Measurements from ENCODE around the gene CDK2. TPM values are rescaled to one million over a fixed set of nuclear protein-coding genes. Genes with fewer than 3 reads are reported as not detected.

Gene CDK2
- total and polyA plus RNA-seq, 9 of the 15 experiments (the other 6 are each of a cell fraction or from before 2014, with no cell fraction given) = 17.4 to 213 (median 109) TPM

GRCh38 chr12:55930771-55931316, 35.8 kb upstream of the CDK2 start, which contains the start of gene DGKA (continued):
- TF ChIP-seq ATF6 (CRISPR knock-in tag; IDR thresholded peaks at IDR 0.05) (no peak), CBX5 (IDR thresholded peaks at IDR 0.05; ENCODE audit: borderline replicate concordance, low read depth) (no peak)

GRCh38 chr12:55931317-55931779, 35.3 kb upstream of the CDK2 start:
- Histone ChIP-seq H3K27ac (ENCODE audit: extremely low read depth, low read depth, low read length) (peak overlapping the region; percentile 44), H3K9me3 (replicated peaks; ENCODE audit: control insufficient read depth, insufficient read depth, low read depth, low read length) (no peaks in the 10 kb centered on the region), H3K4me3 (peak overlapping the region; percentile 38), H2AFZ (ENCODE audit: low read depth, low read length) (peak overlapping the region; percentile 88), H3K4me2 (ENCODE audit: insufficient read depth, low read length) (peak overlapping the region; percentile 87), H4K20me1 (replicated peaks; ENCODE audit: control insufficient read depth, insufficient read depth, low read length) (no peaks in the 10 kb centered on the region), H3K27me3 (ENCODE audit: control insufficient read depth in 2 of 2, insufficient read depth in 2 of 2, low read length in 2 of 2) (no peaks in the 10 kb centered on the region), H3K79me2 (ENCODE audit: control insufficient read depth, insufficient read depth, low read length) (peaks cover 26% of the 10 kb centered on the region), H3K4me1 (replicated peaks in 1 of 2; ENCODE audit: control insufficient read depth in 2 of 2, insufficient read depth in 2 of 2, low read length in 2 of 2) (peaks cover 29% of the 10 kb centered on the region in 2 experiments; a peak in 4 of 5 replicates), H3K9ac (ENCODE audit: insufficient read depth in 1 of 2, low read depth in 2 of 2, low read length in 2 of 2) (peak overlapping the region; percentile 53 to 93), H3K36me3 (ENCODE audit: control insufficient read depth, insufficient read depth, low read length) (no peaks in the 10 kb centered on the region), H3K9me1 (ENCODE audit: control insufficient read depth, insufficient read depth, low read length) (no peaks in the 10 kb centered on the region)
- ATAC-seq (no peak), DNase-seq (ENCODE audit: extremely low read depth in 1 of 4, low spot score in 3 of 4) (peak in 1 of 4 experiments; percentile 32), FAIRE-seq (no peak)
- in situ Hi-C loops (cut with MboI) = no loop called here
- CTCF ChIA-PET (ENCODE audit: low intra/inter-chr PET ratio) = no interaction called here
- 12% methylated on average over 10 of the region's 10 CpGs for WGBS (ENCODE audit: insufficient coverage, low coverage, missing lambda C conversion rate)
- intact Hi-C loops (cut with micrococcal nuclease) = no loop called here
- POLR2A ChIA-PET = interaction anchor here (1.1 to 2.1 kb wide), 3 partner anchors 8 to 143 kb away, joined by 3 to 18 read pairs (median 4); partner anchors contain the start of gene DNAJC14
- BruUV-seq (replicated peaks) = no TSS peak
- TF ChIP-seq ARID1B (IDR thresholded peaks at IDR 0.05) = 0 out of 2 replicates have a peak, but pooled peaks have one; percentile 25
- TF ChIP-seq SMARCA4 (IDR thresholded peaks at IDR 0.05) = peak; percentile 23; the same call in 1 of the 2 replicates
- no peak for TF ChIP-seq BMI1 (IDR thresholded peaks at IDR 0.05; ENCODE audit: low read length)
- no peak for TF ChIP-seq ZNF12 (CRISPR knock-in tag; IDR thresholded peaks at IDR 0.05)
- TF ChIP-seq HDAC1 (IDR thresholded peaks at IDR 0.05) = 0 out of 4 replicates have a peak, but pooled peaks of 1 of the 2 experiments have one; percentile 17
- TF ChIP-seq ZNF175 (CRISPR knock-in tag; IDR thresholded peaks at IDR 0.05; ENCODE audit: low read depth) = no peak
- no peak for TF ChIP-seq RUNX1 (IDR thresholded peaks at IDR 0.05; ENCODE audit: low read depth)
- TF ChIP-seq TRIM25 (IDR thresholded peaks at IDR 0.05; ENCODE audit: borderline replicate concordance) = 0 out of 2 replicates have a peak, but pooled peaks have one; percentile 78
- TF ChIP-seq PRDM10 (IDR thresholded peaks at IDR 0.05; ENCODE audit: partially characterized antibody) = no peak
- TF ChIP-seq HDAC2 (IDR thresholded peaks at IDR 0.05) = no peak
